Uterus (tissue), 4 donors: ENCODE data around the gene HMGB3. TPM values are rescaled to one million over a fixed set of nuclear protein-coding genes. Genes with fewer than 3 reads are reported as not detected.
"Not testable (repeated sequence)": the region's sequence is repeated elsewhere in the genome, so short reads cannot be mapped to it uniquely, and the experiment has no call there.

Source experiments
- DNase-seq, 2 donors: peaks; one replicate each; pipeline ENCODE4 v3.0.0-alpha.2; 2019 to 2020
- H3K27ac ChIP-seq, 2 donors: fragments of 200-600 bp; sonication (generic); 1 replicate in 1 of 2; 2 replicates in 1 of 2; pipeline ENCODE4 v1.5.1; 2016 to 2018
- H3K27me3 ChIP-seq, 2 donors: fragments of 200-600 bp; sonication (generic); one replicate each; pipeline ENCODE4 v1.5.1; 2018 to 2019; ENCODE audit warnings: control low read depth in 1 of 2
- H3K36me3 ChIP-seq, 2 donors: fragments of 200-600 bp; sonication (generic); one replicate each; pipeline ENCODE4 v1.5.1; 2019; ENCODE audit warnings: control low read depth in 1 of 2
- H3K4me1 ChIP-seq, 2 donors: fragments of 200-600 bp; sonication (generic); one replicate each; pipeline ENCODE4 v1.5.1; 2018 to 2019; ENCODE audit warnings: control low read depth in 1 of 2
- H3K4me3 ChIP-seq, 2 donors: fragments of 200-600 bp; sonication (generic); 1 replicate in 1 of 2; 2 replicates in 1 of 2; pipeline ENCODE4 v1.5.1; 2018 to 2019; ENCODE audit warnings: mild to moderate bottlenecking in 1 of 2
- H3K9me3 ChIP-seq, 2 donors: fragments of 200-600 bp; sonication (generic); one replicate each; pipeline ENCODE4 v1.5.1; 2019; ENCODE audit warnings: control low read depth in 1 of 2
- CTCF ChIP-seq, 4 experiments: fragments of 200-600 bp in 2 of 4; fragments of 450-650 bp in 2 of 4; sonication (generic) in 2 of 4; IDR thresholded peaks; one replicate each; pipeline ENCODE4 v1.5.1; 2016 to 2019; ENCODE audit warnings: antibody characterized with exemption in 4 of 4, mild to moderate bottlenecking in 2 of 4, moderate library complexity in 1 of 4
- POLR2A ChIP-seq, 2 donors: fragments of 450-650 bp; IDR thresholded peaks; one replicate each; pipeline ENCODE4 v1.6.1; 2016; ENCODE audit warnings: antibody characterized with exemption in 2 of 2, mild to moderate bottlenecking in 1 of 2, moderate library complexity in 1 of 2
- intact Hi-C: fragments of 100-400 bp; cut with DNase I; formaldehyde crosslinking; loops from one replicate; pipeline ENCODE4 v1.15.1; 2023; ENCODE audit warnings: low total_unique reads
- total RNA-seq, 4 donors: library from RNA; depleted of rRNA in 3 of 4; stranded (reverse); fragments of >200 nt in 3 of 4; gene quantifications; one replicate each; pipeline versions ENCODE4 v1.1.0 to v1.2.4, GENCODE V29; 2014 to 2023
- donor health status: DM: yes; HTN: yes; CAD: no.

Gene HMGB3
- total RNA-seq, 4 donors from 2014 or later = 2.4 to 21.8 (median 4.4) TPM; not detected in 1

- no peaks in the 10 kb centered on the region for H3K4me1 ChIP-seq
- no peak for DNase-seq
- H3K27me3 ChIP-seq = no peaks in the 10 kb centered on the region
- H3K4me3 ChIP-seq = no peak overlapping the region
- TF ChIP-seq POLR2A (IDR thresholded peaks at IDR 0.05) (no peak), CTCF (IDR thresholded peaks at IDR 0.05) (no peak)
- intact Hi-C loops = no loop called here
- no peaks in the 10 kb centered on the region for H3K36me3 ChIP-seq
- no peaks in the 10 kb centered on the region for H3K9me3 ChIP-seq
- H3K27ac ChIP-seq = no peak overlapping the region
Measured at GRCh38 chrX:150955590-150955989, 27.5 kb upstream of the HMGB3 start.

DNA sequence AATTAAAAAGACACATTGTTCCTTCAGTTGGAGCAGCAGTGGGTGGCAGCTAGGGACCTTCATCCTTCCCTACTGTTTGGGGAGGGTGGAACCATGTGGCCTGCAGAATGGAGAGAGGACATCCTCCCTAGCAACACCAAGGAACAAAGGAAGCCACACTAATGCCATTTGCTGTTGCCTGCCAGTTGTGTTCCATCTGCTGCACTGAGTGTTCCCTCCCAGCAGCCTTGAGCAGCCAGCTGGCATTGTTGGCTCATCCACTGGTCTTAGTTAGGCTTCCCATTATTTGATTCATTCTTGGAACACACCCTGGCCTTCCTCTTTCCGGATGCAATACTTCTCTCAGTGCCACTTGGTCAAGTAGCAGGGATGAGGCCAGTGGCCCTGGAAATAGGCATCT is 25.0 kb upstream of the HMGB3 start:
- Histone ChIP-seq H3K27ac (no peak overlapping the region), H3K4me1 (no peaks in the 10 kb centered on the region), H3K4me3 (no peak overlapping the region), H3K27me3 (no peaks in the 10 kb centered on the region), H3K36me3 (no peaks in the 10 kb centered on the region), H3K9me3 (no peaks in the 10 kb centered on the region)
- TF ChIP-seq POLR2A (IDR thresholded peaks at IDR 0.05) = no peak
- no peak for DNase-seq
- intact Hi-C loops = no loop called here

GRCh38 chrX:150959557-150959956 is 23.6 kb upstream of the HMGB3 start:
- H3K27me3 ChIP-seq = no peaks in the 10 kb centered on the region
- TF ChIP-seq CTCF (IDR thresholded peaks at IDR 0.05) = no peak
- H3K27ac ChIP-seq = no peak overlapping the region
- no peaks in the 10 kb centered on the region for H3K36me3 ChIP-seq
- no peak overlapping the region for H3K4me3 ChIP-seq
- H3K9me3 ChIP-seq = no peaks in the 10 kb centered on the region
- H3K4me1 ChIP-seq = no peaks in the 10 kb centered on the region
- intact Hi-C loops = no loop called here
- DNase-seq = no peak

DNA sequence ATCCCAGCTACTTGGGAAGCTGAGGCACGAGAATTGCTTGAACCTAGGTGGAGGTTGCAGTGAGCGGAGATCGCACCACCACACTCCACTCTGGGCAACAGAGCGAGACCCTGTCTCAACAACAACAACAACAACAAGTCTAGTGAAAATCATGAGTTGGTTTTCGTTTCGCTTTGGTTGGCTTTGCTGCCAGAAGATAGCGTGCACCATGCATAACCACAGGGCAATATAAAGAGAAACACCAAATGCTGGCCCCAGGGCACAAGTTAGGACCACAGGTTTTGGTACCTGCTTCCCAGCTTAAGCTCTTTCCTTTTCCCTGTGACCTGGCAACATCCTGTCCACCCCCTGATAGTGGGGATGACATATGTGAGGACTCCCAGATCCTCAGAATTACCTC is 21.5 kb upstream of the HMGB3 start:
- TF ChIP-seq CTCF (IDR thresholded peaks at IDR 0.05) = no peak
- TF ChIP-seq POLR2A (IDR thresholded peaks at IDR 0.05) = no peak
- intact Hi-C loops = no loop called here
- Histone ChIP-seq H3K9me3 (no peaks in the 10 kb centered on the region), H3K4me1 (no peaks in the 10 kb centered on the region), H3K27me3 (no peaks in the 10 kb centered on the region), H3K36me3 (no peaks in the 10 kb centered on the region), H3K4me3 (no peak overlapping the region), H3K27ac (no peak overlapping the region)
- no peak for DNase-seq

DNA sequence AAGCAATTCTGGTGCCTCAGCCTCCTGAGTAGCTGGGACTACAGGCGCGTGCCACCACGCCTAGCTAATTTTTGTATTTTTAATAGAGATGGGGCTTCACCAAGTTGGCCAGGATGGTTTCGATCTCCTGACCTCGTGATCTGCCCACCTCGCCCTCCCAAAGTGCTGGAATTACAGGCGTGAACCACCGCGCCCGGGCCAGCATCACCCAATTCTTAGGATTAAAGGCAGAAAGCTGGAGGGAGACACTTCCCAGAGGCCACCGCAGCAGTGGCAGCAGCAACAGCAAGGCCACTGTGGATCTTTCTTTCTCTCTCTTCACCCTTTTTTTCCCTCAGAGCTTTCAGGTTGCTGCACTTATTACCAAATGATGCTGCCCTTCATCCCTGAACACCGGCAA is 18.7 kb upstream of the HMGB3 start:
- intact Hi-C loops, H3K9me3 ChIP-seq, H3K4me3 ChIP-seq, DNase-seq, H3K36me3 ChIP-seq, H3K27ac ChIP-seq, H3K4me1 ChIP-seq, H3K27me3 ChIP-seq: not testable (repeated sequence)

- no peak overlapping the region for H3K4me3 ChIP-seq
- intact Hi-C loops = no loop called here
- H3K27me3 ChIP-seq = no peaks in the 10 kb centered on the region
- no peaks in the 10 kb centered on the region for H3K9me3 ChIP-seq
- no peaks in the 10 kb centered on the region for H3K36me3 ChIP-seq
- no peak overlapping the region for H3K27ac ChIP-seq
- no peaks in the 10 kb centered on the region for H3K4me1 ChIP-seq
- DNase-seq = no peak
- TF ChIP-seq CTCF (IDR thresholded peaks at IDR 0.05) = no peak
- no peak for TF ChIP-seq POLR2A (IDR thresholded peaks at IDR 0.05)
Measured at GRCh38 chrX:150966235-150966634, 16.9 kb upstream of the HMGB3 start.
